Progenitor cell of endocrine pancreas (in vitro differentiated cells): ENCODE measurements around the gene MACROD1. TPM values are rescaled to one million over a fixed set of nuclear protein-coding genes. Genes with fewer than 3 reads are reported as not detected.
A peak's percentile ranks its signal among the peaks of the same experiment; 100 is the strongest.

Experiments
- DNase-seq: peaks from one replicate; pipeline ENCODE4 v3.0.0; 2021; ENCODE audit warnings: low spot score; ENCODE audit not compliant: unreplicated experiment
- H3K27ac Mint-ChIP-seq: 2 replicates; pipeline ENCODE4 v1.8.0; 2021; ENCODE audit warnings: mild to moderate bottlenecking, moderate library complexity, mixed read lengths
- H3K27me3 Mint-ChIP-seq: 2 replicates; pipeline ENCODE4 v1.8.0; 2021; ENCODE audit warnings: mixed read lengths
- H3K36me3 Mint-ChIP-seq: 2 replicates; pipeline ENCODE4 v1.8.0; 2022; ENCODE audit warnings: mixed read lengths; ENCODE audit not compliant: insufficient read depth
- H3K4me1 Mint-ChIP-seq: 2 replicates; pipeline ENCODE4 v1.8.0; 2021; ENCODE audit warnings: low read depth, mixed read lengths
- H3K4me3 Mint-ChIP-seq: 2 replicates; pipeline ENCODE4 v1.8.0; 2021; ENCODE audit warnings: low read depth, mild to moderate bottlenecking, moderate library complexity, mixed read lengths
- H3K9me3 Mint-ChIP-seq: 2 replicates; pipeline ENCODE4 v1.8.0; 2021; ENCODE audit warnings: low read depth, mixed read lengths
- total RNA-seq: library from RNA; stranded (reverse); gene quantifications from 2 replicates; pipeline ENCODE4 v1.2.1, GENCODE V29; 2021
- TF ChIP-seq, protein P1 (sequence below): fragments of 200-600 bp; sonication (generic); IDR thresholded peaks from one replicate; pipeline ENCODE4 v1.5.0; 2021; ENCODE audit warnings: antibody characterized with exemption, mild to moderate bottlenecking; ENCODE audit not compliant: unreplicated experiment

The MACROD1 gene
- total RNA-seq, 1 donor from 2014 or later, result 28.0 TPM

DNA sequence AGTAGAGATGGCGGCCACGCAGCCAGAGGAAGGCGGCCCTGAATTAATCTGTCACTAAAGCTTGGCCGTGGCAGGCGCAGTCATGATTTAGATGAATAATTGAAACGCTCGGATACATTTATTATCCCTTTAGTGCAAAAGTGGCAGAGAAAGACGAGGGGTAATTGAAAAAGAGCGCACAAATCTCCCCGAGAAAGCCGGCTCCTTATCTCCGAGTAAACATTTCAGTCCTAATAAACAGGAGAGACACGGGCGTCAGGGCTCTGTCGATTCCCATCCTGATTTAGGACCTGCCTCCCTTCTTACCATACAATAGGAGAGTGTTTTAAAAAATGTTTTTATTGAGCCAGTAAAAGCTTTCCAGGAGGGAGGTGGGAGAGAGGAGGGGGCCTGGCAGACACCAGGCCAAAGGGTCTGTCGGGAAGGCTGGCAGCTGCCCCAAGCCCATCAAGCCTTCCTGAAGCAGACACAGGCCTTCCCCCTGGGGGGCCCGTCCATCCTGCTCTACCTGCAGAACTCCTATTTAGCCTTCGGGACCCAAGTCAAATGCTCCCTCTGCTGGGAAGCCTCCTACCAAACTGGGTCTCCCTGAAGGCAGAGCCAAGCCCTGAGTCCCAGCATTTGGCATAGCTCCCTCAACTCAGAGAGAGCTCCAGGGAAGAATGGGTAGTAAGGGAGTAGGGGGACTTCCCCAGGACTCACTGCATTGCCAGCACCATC, 156.8 kb downstream of the MACROD1 start:
- H3K36me3 Mint-ChIP-seq, result no peaks in the 10 kb centered on the region
- H3K4me3 Mint-ChIP-seq, result no peak overlapping the region
- H3K9me3 Mint-ChIP-seq, result no peaks in the 10 kb centered on the region
- DNase-seq, result no peak
- H3K27me3 Mint-ChIP-seq, result peaks cover 29% of the 10 kb centered on the region
- H3K27ac Mint-ChIP-seq, result no peak overlapping the region
- H3K4me1 Mint-ChIP-seq, result peaks cover 23% of the 10 kb centered on the region
- TF ChIP-seq, protein P1, sequence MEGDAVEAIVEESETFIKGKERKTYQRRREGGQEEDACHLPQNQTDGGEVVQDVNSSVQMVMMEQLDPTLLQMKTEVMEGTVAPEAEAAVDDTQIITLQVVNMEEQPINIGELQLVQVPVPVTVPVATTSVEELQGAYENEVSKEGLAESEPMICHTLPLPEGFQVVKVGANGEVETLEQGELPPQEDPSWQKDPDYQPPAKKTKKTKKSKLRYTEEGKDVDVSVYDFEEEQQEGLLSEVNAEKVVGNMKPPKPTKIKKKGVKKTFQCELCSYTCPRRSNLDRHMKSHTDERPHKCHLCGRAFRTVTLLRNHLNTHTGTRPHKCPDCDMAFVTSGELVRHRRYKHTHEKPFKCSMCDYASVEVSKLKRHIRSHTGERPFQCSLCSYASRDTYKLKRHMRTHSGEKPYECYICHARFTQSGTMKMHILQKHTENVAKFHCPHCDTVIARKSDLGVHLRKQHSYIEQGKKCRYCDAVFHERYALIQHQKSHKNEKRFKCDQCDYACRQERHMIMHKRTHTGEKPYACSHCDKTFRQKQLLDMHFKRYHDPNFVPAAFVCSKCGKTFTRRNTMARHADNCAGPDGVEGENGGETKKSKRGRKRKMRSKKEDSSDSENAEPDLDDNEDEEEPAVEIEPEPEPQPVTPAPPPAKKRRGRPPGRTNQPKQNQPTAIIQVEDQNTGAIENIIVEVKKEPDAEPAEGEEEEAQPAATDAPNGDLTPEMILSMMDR, result no peak

DNA sequence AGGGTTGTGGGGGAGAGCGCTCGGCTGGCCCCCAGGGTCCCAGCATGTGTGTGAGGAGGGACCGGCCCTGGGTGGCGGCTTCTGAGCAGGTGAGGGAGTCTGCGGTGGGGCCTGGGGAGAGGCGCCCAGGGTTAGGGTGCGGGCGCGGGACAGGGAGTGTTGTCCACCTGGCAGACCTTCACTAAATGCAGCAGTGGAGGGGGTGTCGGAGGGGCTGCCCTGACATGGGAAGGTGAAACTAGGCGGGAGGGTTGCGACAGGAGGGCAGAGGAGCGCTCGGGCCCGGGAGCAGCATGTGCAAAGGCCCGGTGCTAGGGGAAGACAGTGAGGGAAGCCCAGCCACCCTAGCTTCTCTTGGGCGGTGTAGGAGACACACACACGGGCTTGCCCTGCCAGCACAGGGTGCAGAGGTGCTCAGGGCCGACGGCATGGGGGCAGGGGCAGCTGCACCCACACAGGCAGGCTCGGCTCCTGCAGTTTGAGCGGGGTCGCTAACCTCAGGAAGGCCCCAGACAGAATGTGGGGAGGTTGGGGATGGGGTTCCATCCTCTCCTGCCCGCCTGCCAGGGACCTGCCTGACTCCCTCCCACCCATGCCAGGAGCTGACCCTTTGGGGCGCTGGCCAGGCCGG, 157.5 kb downstream of the MACROD1 start:
- H3K9me3 Mint-ChIP-seq, result no peaks in the 10 kb centered on the region
- TF ChIP-seq, protein P1, result no peak
- DNase-seq, result no peak
- no peak overlapping the region for H3K4me3 Mint-ChIP-seq
- H3K27ac Mint-ChIP-seq, result peak overlapping the region; percentile 8
- peaks cover 33% of the 10 kb centered on the region for H3K27me3 Mint-ChIP-seq
- H3K4me1 Mint-ChIP-seq, result peaks cover 21% of the 10 kb centered on the region
- peaks cover 4% of the 10 kb centered on the region for H3K36me3 Mint-ChIP-seq

DNA sequence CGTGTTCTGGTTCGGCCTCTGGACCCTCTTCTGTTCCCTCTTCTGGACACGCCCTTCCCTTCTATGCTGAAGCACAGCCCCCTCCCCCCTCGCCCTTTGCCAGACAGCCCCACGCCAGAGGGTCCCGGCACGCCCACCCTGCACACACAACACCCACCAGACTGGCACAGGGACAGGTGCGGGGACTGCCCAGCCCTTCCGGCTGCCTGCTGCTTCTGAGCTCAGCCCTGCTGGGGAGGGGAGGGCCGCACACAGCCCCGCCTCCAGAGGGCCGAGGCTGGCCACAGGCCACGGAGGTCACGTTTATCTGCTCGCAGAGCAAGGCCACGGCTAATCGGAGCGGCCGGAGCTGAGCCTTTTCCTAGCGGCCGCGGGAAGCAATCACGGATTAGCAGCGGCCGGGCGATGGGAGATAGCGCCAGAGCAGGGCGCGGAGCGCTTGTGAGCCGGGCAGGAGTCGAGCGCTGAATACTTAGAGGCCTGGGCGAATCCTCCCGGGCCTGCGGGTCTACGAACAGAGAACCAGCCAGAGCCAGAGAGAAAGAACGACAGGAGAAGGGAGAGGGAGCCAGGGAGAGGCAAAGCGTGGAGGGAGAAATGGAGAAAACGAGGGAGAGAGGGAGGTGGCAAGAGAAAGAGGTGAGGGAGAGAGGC, 158.2 kb downstream of the MACROD1 start:
- Mint-ChIP-seq H3K36me3 (peaks cover 4% of the 10 kb centered on the region), H3K9me3 (no peaks in the 10 kb centered on the region), H3K27ac (peak overlapping the region; percentile 8), H3K4me3 (peak overlapping the region; percentile 25), H3K4me1 (peaks cover 21% of the 10 kb centered on the region), H3K27me3 (peaks cover 38% of the 10 kb centered on the region)
- peak; percentile 64 for DNase-seq
- TF ChIP-seq, protein P1, result peak; percentile 47

DNA sequence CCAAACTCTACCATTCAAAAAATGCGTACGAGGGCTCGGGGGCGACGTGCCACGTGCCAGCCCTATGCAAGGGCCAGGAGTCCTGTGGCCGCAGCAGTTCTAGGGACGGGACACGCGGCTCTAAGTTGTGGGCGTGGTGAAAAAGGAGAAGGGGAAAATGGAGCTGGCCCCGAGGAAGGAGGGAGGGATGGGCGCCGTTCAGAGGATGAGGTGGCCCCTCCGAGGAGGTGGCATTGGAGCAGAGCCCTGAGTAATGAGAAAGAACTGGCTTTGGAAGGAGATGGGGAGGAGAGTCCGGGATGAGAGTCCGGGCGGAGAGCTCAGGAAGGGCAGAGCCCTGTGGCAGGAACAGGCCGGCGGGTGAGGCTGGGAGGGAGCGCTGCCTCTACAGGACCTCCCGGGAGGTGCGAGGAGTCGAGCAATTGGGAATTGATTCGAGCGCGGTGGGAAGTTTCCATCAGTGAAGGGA, 158.7 kb downstream of the MACROD1 start:
- H3K36me3 Mint-ChIP-seq, result peaks cover 4% of the 10 kb centered on the region
- TF ChIP-seq, protein P1, result no peak
- peaks cover 38% of the 10 kb centered on the region for H3K27me3 Mint-ChIP-seq
- H3K4me3 Mint-ChIP-seq, result peak overlapping the region; percentile 28
- H3K4me1 Mint-ChIP-seq, result peaks cover 21% of the 10 kb centered on the region
- H3K27ac Mint-ChIP-seq, result no peak overlapping the region
- H3K9me3 Mint-ChIP-seq, result no peaks in the 10 kb centered on the region
- no peak for DNase-seq

DNA sequence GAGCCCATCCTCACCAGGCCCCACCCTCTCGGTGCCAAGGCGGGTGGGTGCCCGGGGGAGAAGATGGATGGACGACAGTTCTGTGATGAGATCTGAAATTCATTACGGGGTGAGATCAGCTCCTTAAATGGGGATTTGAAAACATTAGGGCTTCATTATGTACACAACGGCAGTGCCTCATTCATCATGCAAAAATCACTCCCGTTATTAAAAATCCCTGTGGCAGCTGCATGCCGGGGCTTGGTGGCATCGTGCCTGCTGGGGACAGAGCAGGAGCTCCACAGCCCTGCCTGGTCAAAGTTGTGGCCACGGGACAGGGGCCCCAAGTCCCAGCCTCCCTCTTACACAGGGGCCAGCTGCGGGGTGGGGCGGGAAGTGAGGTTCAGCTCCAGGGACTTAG, 159.5 kb downstream of the MACROD1 start:
- Mint-ChIP-seq H3K4me1 (peaks cover 18% of the 10 kb centered on the region), H3K27ac (no peak overlapping the region), H3K9me3 (no peaks in the 10 kb centered on the region), H3K27me3 (peaks cover 43% of the 10 kb centered on the region), H3K4me3 (no peak overlapping the region), H3K36me3 (peaks cover 4% of the 10 kb centered on the region)
- DNase-seq, result no peak
- TF ChIP-seq, protein P1, result no peak
